Measurements from ENCODE around the gene CISH. TPM values are rescaled to one million over a fixed set of nuclear protein-coding genes. Genes with fewer than 3 reads are reported as not detected.

The CISH gene
- total RNA-seq, 2 donors from 2014 or later, result 10.0 to 41.9 TPM

GRCh38 chr3:50642382-50642781 lies 30.8 kb upstream of the CISH start:
- intact Hi-C loops (cut with DNase I), result no loop called here
- DNase-seq (no peak), ATAC-seq (no peak)

GRCh38 chr3:50639055-50639494 lies 27.5 kb upstream of the CISH start:
- intact Hi-C loops (cut with DNase I), result no loop called here
- peak; percentile 27 to 67 for ATAC-seq
- DNase-seq, result no peak

- intact Hi-C loops (cut with DNase I), result no loop called here
- DNase-seq, result no peak
- no peak for ATAC-seq
Observed at GRCh38 chr3:50637945-50638344, 26.4 kb upstream of the CISH start.

GRCh38 chr3:50637011-50637410 lies 25.4 kb upstream of the CISH start:
- DNase-seq (no peak), ATAC-seq (no peak)
- intact Hi-C loops (cut with DNase I), result no loop called here

GRCh38 chr3:50635066-50635465 lies 23.5 kb upstream of the CISH start:
- DNase-seq (no peak), ATAC-seq (no peak)
- intact Hi-C loops (cut with DNase I), result no loop called here

- no peak for ATAC-seq
Observed at GRCh38 chr3:50633230-50633790, 21.7 kb upstream of the CISH start.

GRCh38 chr3:50632450-50632849 lies 20.9 kb upstream of the CISH start:
- intact Hi-C loops (cut with DNase I), result no loop called here
- ATAC-seq (peak in 1 of 2 donors; percentile 28), DNase-seq (no peak)

More at GRCh38 chr3:50633230-50633790, 21.7 kb upstream of the CISH start:
- intact Hi-C loops (cut with DNase I), result no loop called here
- no peak for DNase-seq

- intact Hi-C loops (cut with DNase I), result no loop called here
- DNase-seq (no peak), ATAC-seq (no peak)
Observed at GRCh38 chr3:50630877-50631276, 19.3 kb upstream of the CISH start.

GRCh38 chr3:50630394-50630793 lies 18.8 kb upstream of the CISH start:
- no peak for DNase-seq
- no peak for ATAC-seq
- intact Hi-C loops (cut with DNase I), result no loop called here

- ATAC-seq (no peak), DNase-seq (no peak)
- intact Hi-C loops (cut with DNase I), result no loop called here
Observed at GRCh38 chr3:50628601-50629000, 17.0 kb upstream of the CISH start.

- ATAC-seq, result peak; percentile 60 to 92
- peak; percentile 73 for DNase-seq
Observed at GRCh38 chr3:50627407-50628051, 16.0 kb upstream of the CISH start.

GRCh38 chr3:50626401-50626800 lies 14.8 kb upstream of the CISH start:
- DNase-seq (no peak), ATAC-seq (no peak)
- intact Hi-C loops (cut with DNase I), result no loop called here

More at GRCh38 chr3:50627407-50628051, 16.0 kb upstream of the CISH start:
- intact Hi-C loops (cut with DNase I), result no loop called here

GRCh38 chr3:50625231-50626182 lies 13.9 kb upstream of the CISH start:
- no peak for ATAC-seq
- no peak for DNase-seq
- intact Hi-C loops (cut with DNase I), result no loop called here

GRCh38 chr3:50624634-50625033 lies 13.1 kb upstream of the CISH start:
- no peak for DNase-seq
- intact Hi-C loops (cut with DNase I), result no loop called here
- no peak for ATAC-seq

GRCh38 chr3:50623840-50624474 lies 12.4 kb upstream of the CISH start:
- ATAC-seq, result no peak
- intact Hi-C loops (cut with DNase I), result no loop called here
- DNase-seq, result no peak

- intact Hi-C loops (cut with DNase I), result no loop called here
- ATAC-seq, result no peak
- no peak for DNase-seq
Observed at GRCh38 chr3:50622881-50623280, 11.3 kb upstream of the CISH start.

- ATAC-seq, result no peak
- no peak for DNase-seq
- intact Hi-C loops (cut with DNase I), result no loop called here
Observed at GRCh38 chr3:50620820-50621219, 9.2 kb upstream of the CISH start.

GRCh38 chr3:50620420-50620819 lies 8.8 kb upstream of the CISH start:
- ATAC-seq (no peak), DNase-seq (no peak)
- intact Hi-C loops (cut with DNase I), result no loop called here

- intact Hi-C loops (cut with DNase I), result loop anchor here (2.0 to 10.0 kb wide), 6 partner anchors 35 to 814 kb away; partner anchors contain the start of gene MANF (in 2 of the 2)
- ATAC-seq, result no peak
- no peak for DNase-seq
Observed at GRCh38 chr3:50617911-50618481, 6.4 kb upstream of the CISH start.

Measured in left cardiac atrium (tissue), 4 donors.